Central memory CD8-positive, alpha-beta T cell (primary cell): ENCODE measurements around the gene SNRPA1.

Experiments
- ATAC-seq: fragments of 150-1000 bp; cut with Tn5 transposase; replicated peaks from 2 replicates; pipeline ENCODE4 v1.10.0; 2022; ENCODE audit warnings: mild to moderate bottlenecking, moderate FRiP score, moderate number of reproducible peaks; ENCODE audit not compliant: poor library complexity, severe bottlenecking; ENCODE audit errors: extremely low read depth
- DNase-seq, 2 donors: peaks; one replicate each; pipeline ENCODE4 v3.0.0; 2021; ENCODE audit warnings: low spot score in 2 of 2
- H3K27ac Mint-ChIP-seq: one replicate; pipeline ENCODE4 v1.8.0; 2022; ENCODE audit warnings: low read depth, mild to moderate bottlenecking, moderate library complexity, mixed read lengths
- H3K27me3 Mint-ChIP-seq: one replicate; pipeline ENCODE4 v1.8.0; 2022; ENCODE audit warnings: mixed read lengths
- H3K36me3 Mint-ChIP-seq: one replicate; pipeline ENCODE4 v1.8.0; 2022; ENCODE audit warnings: mild to moderate bottlenecking, moderate library complexity, mixed read lengths; ENCODE audit not compliant: insufficient read depth
- H3K4me1 Mint-ChIP-seq: one replicate; pipeline ENCODE4 v1.8.0; 2022; ENCODE audit warnings: mixed read lengths
- H3K4me3 Mint-ChIP-seq: one replicate; pipeline ENCODE4 v1.8.0; 2022; ENCODE audit warnings: mild to moderate bottlenecking, moderate library complexity, mixed read lengths
- H3K9me3 Mint-ChIP-seq: one replicate; pipeline ENCODE4 v1.8.0; 2022; ENCODE audit warnings: mixed read lengths

SNRPA1 gene

GRCh38 chr15:101326026-101326315 lies 30.9 kb upstream of the SNRPA1 start:
- peaks cover 51% of the 10 kb centered on the region for H3K27me3 Mint-ChIP-seq
- ATAC-seq (no peak), DNase-seq (no peak)
- H3K4me3 Mint-ChIP-seq: no peak overlapping the region
- no peaks in the 10 kb centered on the region for H3K9me3 Mint-ChIP-seq
- H3K36me3 Mint-ChIP-seq: peaks cover 4% of the 10 kb centered on the region
- no peak overlapping the region for H3K27ac Mint-ChIP-seq
- H3K4me1 Mint-ChIP-seq: peaks cover 4% of the 10 kb centered on the region

- H3K4me3 Mint-ChIP-seq: no peak overlapping the region
- H3K9me3 Mint-ChIP-seq: no peaks in the 10 kb centered on the region
- peaks cover 9% of the 10 kb centered on the region for H3K4me1 Mint-ChIP-seq
- H3K27ac Mint-ChIP-seq: no peak overlapping the region
- H3K36me3 Mint-ChIP-seq: peaks cover 4% of the 10 kb centered on the region
- H3K27me3 Mint-ChIP-seq: peaks cover 51% of the 10 kb centered on the region
- DNase-seq (no peak), ATAC-seq (no peak)
Observed at GRCh38 chr15:101325263-101326025, 30.4 kb upstream of the SNRPA1 start.

- no peak overlapping the region for H3K27ac Mint-ChIP-seq
- no peak for ATAC-seq
- peaks cover 51% of the 10 kb centered on the region for H3K27me3 Mint-ChIP-seq
- no peak for DNase-seq
- peaks cover 13% of the 10 kb centered on the region for H3K4me1 Mint-ChIP-seq
- H3K9me3 Mint-ChIP-seq: no peaks in the 10 kb centered on the region
- peaks cover 4% of the 10 kb centered on the region for H3K36me3 Mint-ChIP-seq
- no peak overlapping the region for H3K4me3 Mint-ChIP-seq
Observed at GRCh38 chr15:101324524-101325177, 29.6 kb upstream of the SNRPA1 start.

DNA sequence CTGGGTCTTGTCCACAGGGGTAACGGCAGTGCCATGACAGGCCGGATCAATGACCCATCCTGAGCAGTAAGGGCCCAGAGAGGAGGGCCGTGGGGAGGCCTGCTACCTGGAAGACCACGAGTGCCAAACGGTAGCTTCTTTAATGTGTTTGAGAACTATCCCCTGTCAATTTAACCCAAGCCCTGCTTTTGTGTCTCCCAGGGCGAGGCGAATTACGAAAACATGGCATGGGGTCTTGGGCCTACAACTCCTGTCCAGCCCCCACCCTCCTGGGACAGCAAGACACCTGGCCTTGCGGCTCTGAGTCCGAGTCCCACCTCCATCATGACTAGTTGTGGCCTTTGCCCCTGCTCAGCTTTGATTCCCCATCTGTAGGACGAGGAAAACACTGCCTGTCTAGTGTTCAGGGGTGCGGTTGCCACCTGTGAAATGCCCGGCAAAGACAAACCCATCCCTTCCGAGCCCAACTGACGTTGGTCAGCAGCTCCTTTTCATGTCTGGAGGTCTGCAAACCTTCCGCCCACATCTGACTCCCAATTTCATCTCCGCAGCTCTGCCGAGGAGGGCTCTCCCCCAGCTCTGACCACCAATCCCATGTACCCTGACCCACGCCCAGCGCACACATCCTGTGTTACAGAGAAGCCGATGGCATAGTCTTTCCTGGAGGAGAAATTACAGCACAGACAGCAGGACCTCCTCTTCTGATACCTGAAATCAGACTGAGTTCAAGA lies 28.9 kb upstream of the SNRPA1 start:
- Mint-ChIP-seq H3K4me1 (peaks cover 13% of the 10 kb centered on the region), H3K4me3 (no peak overlapping the region), H3K27ac (no peak overlapping the region), H3K27me3 (peaks cover 51% of the 10 kb centered on the region), H3K9me3 (no peaks in the 10 kb centered on the region), H3K36me3 (peaks cover 4% of the 10 kb centered on the region)
- DNase-seq: no peak
- ATAC-seq: no peak

GRCh38 chr15:101322854-101323477 lies 27.9 kb upstream of the SNRPA1 start:
- no peak for DNase-seq

GRCh38 chr15:101322016-101322695 lies 27.1 kb upstream of the SNRPA1 start:
- no peak for DNase-seq
- Mint-ChIP-seq H3K4me1 (peaks cover 13% of the 10 kb centered on the region), H3K27ac (no peak overlapping the region), H3K36me3 (peaks cover 3% of the 10 kb centered on the region), H3K4me3 (peak overlapping the region; percentile 14), H3K9me3 (no peaks in the 10 kb centered on the region), H3K27me3 (peaks cover 34% of the 10 kb centered on the region)
- no peak for ATAC-seq

More at GRCh38 chr15:101322854-101323477, 27.9 kb upstream of the SNRPA1 start:
- no peaks in the 10 kb centered on the region for H3K9me3 Mint-ChIP-seq
- peaks cover 42% of the 10 kb centered on the region for H3K27me3 Mint-ChIP-seq
- peaks cover 13% of the 10 kb centered on the region for H3K4me1 Mint-ChIP-seq
- no peak overlapping the region for H3K4me3 Mint-ChIP-seq
- H3K36me3 Mint-ChIP-seq: peaks cover 5% of the 10 kb centered on the region
- no peak overlapping the region for H3K27ac Mint-ChIP-seq
- no peak for ATAC-seq

GRCh38 chr15:101320501-101321052 lies 25.5 kb upstream of the SNRPA1 start:
- Mint-ChIP-seq H3K9me3 (no peaks in the 10 kb centered on the region), H3K36me3 (peaks cover 3% of the 10 kb centered on the region), H3K27me3 (peaks cover 18% of the 10 kb centered on the region), H3K27ac (peak overlapping the region; percentile 96), H3K4me1 (peaks cover 13% of the 10 kb centered on the region), H3K4me3 (peak overlapping the region; percentile 66)
- peak; percentile 26 to 67 for DNase-seq
- ATAC-seq: peak; percentile 100

DNA sequence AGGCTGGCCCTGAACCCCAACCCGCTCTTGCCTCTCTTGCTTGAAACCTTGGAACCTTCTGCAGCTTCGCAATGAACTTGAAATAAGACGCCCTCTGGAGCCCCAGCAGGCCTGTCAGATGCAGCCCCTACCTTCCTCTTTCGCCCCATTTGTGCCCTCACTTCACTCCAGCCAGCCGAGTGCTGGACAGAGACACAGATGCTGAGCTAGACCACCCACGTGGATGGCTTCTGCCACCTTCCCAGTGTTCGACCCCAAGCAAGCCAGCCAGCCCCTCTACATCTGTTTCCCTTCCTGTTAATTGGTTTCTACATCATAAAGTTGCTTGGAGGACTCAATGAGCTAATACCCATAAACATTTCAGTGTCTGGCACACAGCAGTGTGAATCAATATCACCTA lies 23.8 kb upstream of the SNRPA1 start:
- peaks cover 3% of the 10 kb centered on the region for H3K36me3 Mint-ChIP-seq
- no peak overlapping the region for H3K4me3 Mint-ChIP-seq
- no peak for ATAC-seq
- peaks cover 12% of the 10 kb centered on the region for H3K27me3 Mint-ChIP-seq
- H3K9me3 Mint-ChIP-seq: no peaks in the 10 kb centered on the region
- peaks cover 13% of the 10 kb centered on the region for H3K4me1 Mint-ChIP-seq
- DNase-seq: no peak
- H3K27ac Mint-ChIP-seq: no peak overlapping the region

- Mint-ChIP-seq H3K36me3 (peaks cover 3% of the 10 kb centered on the region), H3K9me3 (no peaks in the 10 kb centered on the region), H3K4me3 (no peak overlapping the region), H3K4me1 (peaks cover 13% of the 10 kb centered on the region), H3K27ac (no peak overlapping the region), H3K27me3 (peaks cover 12% of the 10 kb centered on the region)
- ATAC-seq (no peak), DNase-seq (no peak)
Observed at GRCh38 chr15:101318147-101318819, 23.2 kb upstream of the SNRPA1 start.

- DNase-seq (no peak), ATAC-seq (no peak)
- Mint-ChIP-seq H3K27ac (no peak overlapping the region), H3K4me3 (no peak overlapping the region), H3K36me3 (peaks cover 2% of the 10 kb centered on the region), H3K9me3 (no peaks in the 10 kb centered on the region), H3K4me1 (peaks cover 13% of the 10 kb centered on the region), H3K27me3 (peaks cover 6% of the 10 kb centered on the region)
Observed at GRCh38 chr15:101317336-101317872, 22.4 kb upstream of the SNRPA1 start.

DNA sequence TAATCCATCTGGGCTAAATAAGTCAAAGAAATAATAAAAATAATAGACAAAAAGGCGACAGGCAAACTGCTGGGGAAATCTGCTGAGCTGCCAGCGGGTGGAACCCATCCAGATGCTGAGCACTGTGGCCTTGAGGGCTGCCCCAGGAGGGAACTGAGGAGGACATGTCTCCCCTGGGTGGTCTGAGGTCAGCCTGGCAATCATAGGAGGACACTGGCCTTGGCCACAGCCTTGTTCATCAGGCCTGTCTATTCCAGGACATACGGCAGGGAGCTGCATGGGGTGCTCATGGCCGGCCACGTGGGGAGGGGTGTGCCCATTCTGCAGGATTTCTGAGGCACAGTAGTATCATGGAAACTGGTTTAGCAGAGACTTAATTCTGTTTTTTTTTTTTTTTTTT lies 21.5 kb upstream of the SNRPA1 start:
- DNase-seq: no peak
- H3K27me3 Mint-ChIP-seq: no peaks in the 10 kb centered on the region
- peaks cover 2% of the 10 kb centered on the region for H3K36me3 Mint-ChIP-seq
- H3K4me1 Mint-ChIP-seq: peaks cover 13% of the 10 kb centered on the region
- no peak overlapping the region for H3K27ac Mint-ChIP-seq
- H3K4me3 Mint-ChIP-seq: no peak overlapping the region
- ATAC-seq: no peak
- no peaks in the 10 kb centered on the region for H3K9me3 Mint-ChIP-seq
